ENCODE data around the gene DAPL1.

DNA sequence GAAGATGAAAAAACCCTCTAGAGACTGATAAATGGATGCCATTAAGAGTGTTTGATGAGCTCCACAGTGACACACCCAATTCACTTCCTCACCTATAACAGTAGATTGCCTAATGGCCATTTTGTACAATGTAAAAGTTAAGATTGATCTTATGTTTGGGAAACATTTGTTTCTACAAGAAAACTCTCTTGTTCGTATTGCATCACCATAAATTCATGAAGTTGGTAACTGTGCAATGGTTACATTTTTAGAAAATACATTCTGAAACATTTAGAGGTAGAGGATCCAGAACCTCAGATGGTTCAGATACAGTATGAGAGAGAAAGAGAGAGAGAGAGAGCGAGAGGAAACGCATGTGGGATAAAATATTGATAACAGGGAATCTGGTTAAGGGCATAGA lies 31.8 kb downstream of the DAPL1 start:
- TF ChIP-seq POLR2A (IDR thresholded peaks at IDR 0.05), result no peak
- TF ChIP-seq, protein P1, sequence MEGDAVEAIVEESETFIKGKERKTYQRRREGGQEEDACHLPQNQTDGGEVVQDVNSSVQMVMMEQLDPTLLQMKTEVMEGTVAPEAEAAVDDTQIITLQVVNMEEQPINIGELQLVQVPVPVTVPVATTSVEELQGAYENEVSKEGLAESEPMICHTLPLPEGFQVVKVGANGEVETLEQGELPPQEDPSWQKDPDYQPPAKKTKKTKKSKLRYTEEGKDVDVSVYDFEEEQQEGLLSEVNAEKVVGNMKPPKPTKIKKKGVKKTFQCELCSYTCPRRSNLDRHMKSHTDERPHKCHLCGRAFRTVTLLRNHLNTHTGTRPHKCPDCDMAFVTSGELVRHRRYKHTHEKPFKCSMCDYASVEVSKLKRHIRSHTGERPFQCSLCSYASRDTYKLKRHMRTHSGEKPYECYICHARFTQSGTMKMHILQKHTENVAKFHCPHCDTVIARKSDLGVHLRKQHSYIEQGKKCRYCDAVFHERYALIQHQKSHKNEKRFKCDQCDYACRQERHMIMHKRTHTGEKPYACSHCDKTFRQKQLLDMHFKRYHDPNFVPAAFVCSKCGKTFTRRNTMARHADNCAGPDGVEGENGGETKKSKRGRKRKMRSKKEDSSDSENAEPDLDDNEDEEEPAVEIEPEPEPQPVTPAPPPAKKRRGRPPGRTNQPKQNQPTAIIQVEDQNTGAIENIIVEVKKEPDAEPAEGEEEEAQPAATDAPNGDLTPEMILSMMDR (IDR thresholded peaks at IDR 0.05), result no peak
- TF ChIP-seq POLR2AphosphoS5 (IDR thresholded peaks at IDR 0.05; ENCODE audit: insufficient read depth in 1 of 2, low read depth in 1 of 2), result no peak
